ENCODE results near the gene PPM1K.

Gene PPM1K

GRCh38 chr4:88276952-88277710 lies 7.2 kb downstream of the PPM1K start:
- no peak for DNase-seq

- DNase-seq = no peak
Observed at GRCh38 chr4:88275949-88276515, 8.3 kb downstream of the PPM1K start.

GRCh38 chr4:88275516-88275915 lies 8.8 kb downstream of the PPM1K start:
- peak in 1 of 2 donors; percentile 29 for DNase-seq

GRCh38 chr4:88268913-88269312 lies 15.4 kb downstream of the PPM1K start:
- DNase-seq = no peak

- no peak for DNase-seq
Observed at GRCh38 chr4:88264336-88264735, 20.0 kb downstream of the PPM1K start.

- DNase-seq = no peak
Observed at GRCh38 chr4:88257726-88258125, 26.6 kb downstream of the PPM1K start.

GRCh38 chr4:88255111-88255510 lies 29.2 kb downstream of the PPM1K start:
- DNase-seq = no peak

- no peak for DNase-seq
Observed at GRCh38 chr4:88251924-88252323, 32.4 kb downstream of the PPM1K start.

- no peak for DNase-seq
Observed at GRCh38 chr4:88247148-88247547, 37.2 kb downstream of the PPM1K start.

GRCh38 chr4:88246600-88246999 lies 37.8 kb downstream of the PPM1K start:
- no peak for DNase-seq

- DNase-seq = peak; percentile 9 to 33
Observed at GRCh38 chr4:88244816-88245579, 39.4 kb downstream of the PPM1K start.

GRCh38 chr4:88244056-88244455 lies 40.3 kb downstream of the PPM1K start:
- no peak for DNase-seq

- DNase-seq = no peak
Observed at GRCh38 chr4:88242144-88242543, 42.2 kb downstream of the PPM1K start.

- DNase-seq = no peak
Observed at GRCh38 chr4:88240297-88240714, 44.1 kb downstream of the PPM1K start.

GRCh38 chr4:88230969-88231771 lies 53.2 kb downstream of the PPM1K start:
- no peak for DNase-seq

- DNase-seq = no peak
Observed at GRCh38 chr4:88230461-88230891, 53.9 kb downstream of the PPM1K start.

- no peak for DNase-seq
Observed at GRCh38 chr4:88227734-88228133, 56.6 kb downstream of the PPM1K start.

- no peak for DNase-seq
Observed at GRCh38 chr4:88226143-88226542, 58.2 kb downstream of the PPM1K start.

GRCh38 chr4:88225232-88226105 lies 58.9 kb downstream of the PPM1K start:
- DNase-seq = no peak

- no peak for DNase-seq
Observed at GRCh38 chr4:88223516-88223915, 60.8 kb downstream of the PPM1K start.

- peak; percentile 5 to 69 for DNase-seq
Observed at GRCh38 chr4:88219099-88219498, 65.3 kb downstream of the PPM1K start.

GRCh38 chr4:88217169-88217568 lies 67.2 kb downstream of the PPM1K start:
- no peak for DNase-seq

Data from CD4-positive, alpha-beta T cell treated with Interferon alpha-2 for 1 hour (primary cell).